ENCODE data around the gene RNGTT.

Gene RNGTT

GRCh38 chr6:88637761-88638545 is 325.5 kb downstream of the RNGTT start:
- no peaks in the 10 kb centered on the region for H3K36me3 Mint-ChIP-seq
- no peak overlapping the region for H3K27ac Mint-ChIP-seq
- DNase-seq (ENCODE audit: low spot score in 2 of 2) (no peak), ATAC-seq (no peak)
- no peaks in the 10 kb centered on the region for H3K9me3 Mint-ChIP-seq
- peaks cover 10% of the 10 kb centered on the region for H3K4me1 Mint-ChIP-seq
- no peak overlapping the region for H3K4me3 Mint-ChIP-seq

GRCh38 chr6:88636871-88637270 is 326.5 kb downstream of the RNGTT start:
- no peak for DNase-seq (ENCODE audit: low spot score in 2 of 2)
- peaks cover 7% of the 10 kb centered on the region for H3K4me1 Mint-ChIP-seq
- no peak for ATAC-seq
- no peak overlapping the region for H3K27ac Mint-ChIP-seq
- no peaks in the 10 kb centered on the region for H3K9me3 Mint-ChIP-seq
- no peaks in the 10 kb centered on the region for H3K36me3 Mint-ChIP-seq
- H3K4me3 Mint-ChIP-seq, result no peak overlapping the region

- Mint-ChIP-seq H3K36me3 (no peaks in the 10 kb centered on the region), H3K4me3 (no peak overlapping the region), H3K27ac (no peak overlapping the region), H3K4me1 (no peaks in the 10 kb centered on the region), H3K9me3 (no peaks in the 10 kb centered on the region)
- DNase-seq (ENCODE audit: low spot score in 2 of 2), result no peak
- no peak for ATAC-seq
Measured at GRCh38 chr6:88633782-88634181, 329.6 kb downstream of the RNGTT start.

- Mint-ChIP-seq H3K36me3 (no peaks in the 10 kb centered on the region), H3K27ac (no peak overlapping the region), H3K4me3 (no peak overlapping the region), H3K4me1 (no peaks in the 10 kb centered on the region), H3K9me3 (no peaks in the 10 kb centered on the region)
- DNase-seq (ENCODE audit: low spot score in 2 of 2) (no peak), ATAC-seq (no peak)
Measured at GRCh38 chr6:88631830-88632229, 331.6 kb downstream of the RNGTT start.

- ATAC-seq (peak; percentile 42), DNase-seq (ENCODE audit: low spot score in 2 of 2) (no peak)
- no peak overlapping the region for H3K27ac Mint-ChIP-seq
- no peak overlapping the region for H3K4me3 Mint-ChIP-seq
- no peaks in the 10 kb centered on the region for H3K4me1 Mint-ChIP-seq
- no peaks in the 10 kb centered on the region for H3K36me3 Mint-ChIP-seq
- H3K9me3 Mint-ChIP-seq, result no peaks in the 10 kb centered on the region
Measured at GRCh38 chr6:88629838-88630494, 333.5 kb downstream of the RNGTT start.

GRCh38 chr6:88626460-88626859 is 337.0 kb downstream of the RNGTT start:
- H3K4me3 Mint-ChIP-seq, result no peak overlapping the region
- DNase-seq (ENCODE audit: low spot score in 2 of 2) (no peak), ATAC-seq (no peak)
- no peaks in the 10 kb centered on the region for H3K36me3 Mint-ChIP-seq
- H3K4me1 Mint-ChIP-seq, result no peaks in the 10 kb centered on the region
- H3K27ac Mint-ChIP-seq, result no peak overlapping the region
- no peaks in the 10 kb centered on the region for H3K9me3 Mint-ChIP-seq

GRCh38 chr6:88623531-88623930 is 339.9 kb downstream of the RNGTT start:
- Mint-ChIP-seq H3K36me3 (no peaks in the 10 kb centered on the region), H3K4me1 (no peaks in the 10 kb centered on the region), H3K9me3 (no peaks in the 10 kb centered on the region), H3K4me3 (no peak overlapping the region), H3K27ac (no peak overlapping the region)
- DNase-seq (ENCODE audit: low spot score in 2 of 2) (no peak), ATAC-seq (no peak)

- H3K27ac Mint-ChIP-seq, result no peak overlapping the region
Measured at GRCh38 chr6:88619951-88620350, 343.5 kb downstream of the RNGTT start.

GRCh38 chr6:88616380-88616779 is 347.0 kb downstream of the RNGTT start:
- H3K9me3 Mint-ChIP-seq, result no peaks in the 10 kb centered on the region
- no peak overlapping the region for H3K27ac Mint-ChIP-seq
- H3K36me3 Mint-ChIP-seq, result peaks cover 24% of the 10 kb centered on the region
- H3K4me1 Mint-ChIP-seq, result no peaks in the 10 kb centered on the region
- DNase-seq (ENCODE audit: low spot score in 2 of 2) (no peak), ATAC-seq (no peak)
- no peak overlapping the region for H3K4me3 Mint-ChIP-seq

More at GRCh38 chr6:88619951-88620350, 343.5 kb downstream of the RNGTT start:
- Mint-ChIP-seq H3K9me3 (no peaks in the 10 kb centered on the region), H3K36me3 (no peaks in the 10 kb centered on the region), H3K4me3 (no peak overlapping the region), H3K4me1 (no peaks in the 10 kb centered on the region)
- DNase-seq (ENCODE audit: low spot score in 2 of 2) (no peak), ATAC-seq (no peak)

- ATAC-seq (no peak), DNase-seq (ENCODE audit: low spot score in 2 of 2) (no peak)
- Mint-ChIP-seq H3K4me3 (no peak overlapping the region), H3K36me3 (peaks cover 27% of the 10 kb centered on the region), H3K27ac (no peak overlapping the region), H3K4me1 (no peaks in the 10 kb centered on the region), H3K9me3 (peaks cover under 1% of the 10 kb centered on the region)
Measured at GRCh38 chr6:88614316-88614877, 349.0 kb downstream of the RNGTT start.

- peaks cover 3% of the 10 kb centered on the region for H3K9me3 Mint-ChIP-seq
- peaks cover 27% of the 10 kb centered on the region for H3K36me3 Mint-ChIP-seq
- no peak overlapping the region for H3K27ac Mint-ChIP-seq
- H3K4me3 Mint-ChIP-seq, result no peak overlapping the region
- DNase-seq (ENCODE audit: low spot score in 2 of 2) (no peak), ATAC-seq (no peak)
- H3K4me1 Mint-ChIP-seq, result no peaks in the 10 kb centered on the region
Measured at GRCh38 chr6:88612631-88613030, 350.8 kb downstream of the RNGTT start.

GRCh38 chr6:88611721-88612120 is 351.7 kb downstream of the RNGTT start:
- no peak overlapping the region for H3K4me3 Mint-ChIP-seq

GRCh38 chr6:88609983-88610382 is 353.4 kb downstream of the RNGTT start:
- H3K36me3 Mint-ChIP-seq, result peaks cover 27% of the 10 kb centered on the region
- no peak for ATAC-seq
- H3K4me1 Mint-ChIP-seq, result no peaks in the 10 kb centered on the region
- no peak for DNase-seq (ENCODE audit: low spot score in 2 of 2)
- H3K9me3 Mint-ChIP-seq, result peaks cover 3% of the 10 kb centered on the region
- no peak overlapping the region for H3K4me3 Mint-ChIP-seq
- no peak overlapping the region for H3K27ac Mint-ChIP-seq

More at GRCh38 chr6:88611721-88612120, 351.7 kb downstream of the RNGTT start:
- Mint-ChIP-seq H3K9me3 (peaks cover 3% of the 10 kb centered on the region), H3K36me3 (peaks cover 27% of the 10 kb centered on the region), H3K4me1 (no peaks in the 10 kb centered on the region), H3K27ac (no peak overlapping the region)
- ATAC-seq (no peak), DNase-seq (ENCODE audit: low spot score in 2 of 2) (no peak)

- Mint-ChIP-seq H3K27ac (no peak overlapping the region), H3K4me1 (no peaks in the 10 kb centered on the region), H3K36me3 (no peaks in the 10 kb centered on the region), H3K9me3 (peaks cover 3% of the 10 kb centered on the region), H3K4me3 (no peak overlapping the region)
- no peak for DNase-seq (ENCODE audit: low spot score in 2 of 2)
- ATAC-seq, result no peak
Measured at GRCh38 chr6:88605271-88605670, 358.1 kb downstream of the RNGTT start.

- peaks cover 4% of the 10 kb centered on the region for H3K9me3 Mint-ChIP-seq
- H3K36me3 Mint-ChIP-seq, result no peaks in the 10 kb centered on the region
- H3K4me1 Mint-ChIP-seq, result no peaks in the 10 kb centered on the region
- H3K27ac Mint-ChIP-seq, result no peak overlapping the region
- H3K4me3 Mint-ChIP-seq, result no peak overlapping the region
- DNase-seq (ENCODE audit: low spot score in 2 of 2) (no peak), ATAC-seq (no peak)
Measured at GRCh38 chr6:88599571-88599970, 363.8 kb downstream of the RNGTT start.

- ATAC-seq, result no peak
- no peak overlapping the region for H3K4me3 Mint-ChIP-seq
- no peaks in the 10 kb centered on the region for H3K36me3 Mint-ChIP-seq
Measured at GRCh38 chr6:88596801-88597200, 366.6 kb downstream of the RNGTT start.

More at GRCh38 chr6:88596801-88597200, 366.6 kb downstream of the RNGTT start:
- Mint-ChIP-seq H3K4me1 (no peaks in the 10 kb centered on the region), H3K27ac (no peak overlapping the region), H3K9me3 (peaks cover 7% of the 10 kb centered on the region)
- DNase-seq (ENCODE audit: low spot score in 2 of 2), result no peak

Data from stimulated activated effector memory CD8-positive, alpha-beta T cell treated with anti-CD3 and anti-CD28 coated beads, Interleukin-12 subunit alpha, Interleukin-12 subunit beta, amount 100 ng/mL, for 72 hours (primary cell).